ENCODE data around the gene GNG14. TPM values are rescaled to one million over a fixed set of nuclear protein-coding genes. Genes with fewer than 3 reads are reported as not detected.
A peak's percentile ranks its signal among the peaks of the same experiment; 100 is the strongest.

GNG14 gene
- total RNA-seq, 4 donors from 2014 or later: not detected

- Histone ChIP-seq H3K4me3 (no peak overlapping the region), H3K36me3 (no peaks in the 10 kb centered on the region), H3K27me3 (no peaks in the 10 kb centered on the region), H3K9me3 (no peaks in the 10 kb centered on the region), H3K4me1 (no peaks in the 10 kb centered on the region), H3K27ac (no peak overlapping the region)
- intact Hi-C loops (cut with DNase I; ENCODE audit: low total_unique reads): no loop called here
- no peak for DNase-seq
- TF ChIP-seq POLR2A (IDR thresholded peaks at IDR 0.05) (no peak), CTCF (IDR thresholded peaks at IDR 0.05) (no peak)
These were observed 39.2 kb downstream of the GNG14 start for GRCh38 chr19:12726988-12727316.

GRCh38 chr19:12727745-12728433, 40.1 kb downstream of the GNG14 start:
- no peak overlapping the region for H3K27ac ChIP-seq
- H3K36me3 ChIP-seq: no peaks in the 10 kb centered on the region
- no peak for DNase-seq
- TF ChIP-seq CTCF (IDR thresholded peaks at IDR 0.05) (no peak), POLR2A (IDR thresholded peaks at IDR 0.05) (no peak)
- no peak overlapping the region for H3K4me3 ChIP-seq
- intact Hi-C loops (cut with DNase I; ENCODE audit: low total_unique reads): no loop called here
- peaks cover 3 to 8% of the 10 kb centered on the region in 2 donors for H3K4me1 ChIP-seq
- no peaks in the 10 kb centered on the region for H3K9me3 ChIP-seq
- H3K27me3 ChIP-seq: no peaks in the 10 kb centered on the region

GRCh38 chr19:12730064-12730463, 42.3 kb downstream of the GNG14 start:
- Histone ChIP-seq H3K27me3 (no peaks in the 10 kb centered on the region), H3K36me3 (no peaks in the 10 kb centered on the region), H3K4me1 (peaks cover 8 to 15% of the 10 kb centered on the region in 2 donors), H3K9me3 (no peaks in the 10 kb centered on the region), H3K27ac (no peak overlapping the region), H3K4me3 (no peak overlapping the region)
- TF ChIP-seq CTCF (IDR thresholded peaks at IDR 0.05) (no peak), POLR2A (IDR thresholded peaks at IDR 0.05) (no peak)
- no peak for DNase-seq
- intact Hi-C loops (cut with DNase I; ENCODE audit: low total_unique reads): no loop called here

DNA sequence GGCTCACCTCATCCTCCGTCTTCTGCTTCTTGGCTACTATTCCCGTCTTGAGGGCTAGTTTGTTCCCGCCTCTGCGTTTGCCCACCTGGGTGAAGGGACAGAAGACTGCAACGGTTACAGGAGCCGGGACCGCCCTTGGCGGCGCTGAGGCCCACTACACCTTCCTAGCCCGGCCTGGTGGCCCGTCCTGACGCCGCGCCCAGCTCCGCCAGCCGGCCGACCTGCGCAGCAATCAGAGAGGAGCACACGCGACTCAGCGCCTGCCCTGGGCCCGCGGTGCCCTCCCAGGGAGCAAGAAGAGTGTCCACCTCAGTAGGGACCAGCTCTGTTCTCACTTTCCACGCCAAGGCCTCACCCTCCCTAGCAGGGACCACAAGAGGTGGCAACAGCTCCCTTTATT, 43.5 kb downstream of the GNG14 start:
- Histone ChIP-seq H3K9me3 (no peaks in the 10 kb centered on the region), H3K27me3 (no peaks in the 10 kb centered on the region), H3K4me1 (peaks cover 8 to 15% of the 10 kb centered on the region in 2 donors), H3K27ac (no peak overlapping the region), H3K4me3 (no peak overlapping the region), H3K36me3 (no peaks in the 10 kb centered on the region)
- no peak for DNase-seq
- intact Hi-C loops (cut with DNase I; ENCODE audit: low total_unique reads): no loop called here
- TF ChIP-seq POLR2A (IDR thresholded peaks at IDR 0.05) (no peak), CTCF (IDR thresholded peaks at IDR 0.05) (no peak)

DNA sequence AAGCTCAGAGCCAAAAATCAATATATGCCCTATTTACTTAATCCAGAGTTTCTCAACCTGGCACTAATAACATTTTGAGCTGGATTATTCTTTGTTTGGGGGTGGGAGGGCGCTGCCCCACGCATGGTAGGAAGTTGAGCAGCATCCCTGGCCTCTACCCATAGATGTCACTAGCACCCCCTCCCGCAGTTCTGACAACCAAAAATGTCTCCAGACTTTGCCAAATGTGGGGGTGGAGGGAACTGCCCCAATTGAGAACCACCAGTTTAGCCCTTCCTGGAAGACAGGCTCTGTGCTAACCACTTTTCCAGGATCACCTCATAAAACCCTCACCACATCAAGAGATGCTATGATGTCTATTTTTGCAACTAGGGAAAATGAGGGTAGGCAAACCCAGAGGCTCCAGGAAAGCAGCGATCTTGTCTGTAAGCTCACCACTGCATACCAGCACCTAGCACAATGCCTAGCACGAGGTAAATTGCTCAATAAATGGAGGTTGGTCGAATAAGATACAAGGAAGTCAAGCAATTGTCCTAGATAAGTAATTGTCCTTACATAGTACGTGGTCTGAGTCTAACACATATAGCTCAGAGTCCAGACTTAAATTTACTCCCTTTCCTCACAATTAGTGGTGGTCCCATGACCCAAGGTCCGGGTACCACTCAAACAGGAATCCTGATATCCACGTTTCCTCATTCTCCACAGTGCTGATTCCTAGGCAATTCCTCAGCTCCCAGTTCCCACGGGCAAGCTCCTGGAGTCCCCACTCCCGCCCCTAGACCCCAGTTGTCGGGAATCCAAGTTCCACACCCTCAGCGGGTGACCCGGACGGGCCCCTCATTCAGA, 45.8 kb downstream of the GNG14 start:
- TF ChIP-seq CTCF (IDR thresholded peaks at IDR 0.05) (no peak), POLR2A (IDR thresholded peaks at IDR 0.05) (no peak)
- H3K4me3 ChIP-seq: peak overlapping the region; percentile 54 to 81
- H3K4me1 ChIP-seq: peaks cover 8 to 21% of the 10 kb centered on the region in 2 donors
- no peak for DNase-seq
- peak overlapping the region; percentile 86 to 88 for H3K27ac ChIP-seq
- intact Hi-C loops (cut with DNase I; ENCODE audit: low total_unique reads): no loop called here
- no peaks in the 10 kb centered on the region for H3K36me3 ChIP-seq
- no peaks in the 10 kb centered on the region for H3K27me3 ChIP-seq
- no peaks in the 10 kb centered on the region for H3K9me3 ChIP-seq
